Vagina (tissue), 2 donors: ENCODE data around the gene S100A9.

ENCODE experiments used
- CTCF ChIP-seq, 3 experiments: fragments of 450-650 bp in 2 of 3; fragments of 200-600 bp in 1 of 3; sonication (generic) in 1 of 3; IDR thresholded peaks; one replicate each; pipeline ENCODE4 v1.5.1; 2017 to 2019; ENCODE audit warnings: antibody characterized with exemption in 3 of 3, mild to moderate bottlenecking in 2 of 3, moderate library complexity in 2 of 3
- POLR2A ChIP-seq, 2 donors: fragments of 450-650 bp; IDR thresholded peaks; one replicate each; pipeline ENCODE4 v1.6.1; 2017; ENCODE audit warnings: antibody characterized with exemption in 2 of 2, mild to moderate bottlenecking in 2 of 2, moderate library complexity in 2 of 2
- POLR2AphosphoS5 ChIP-seq, 2 donors: sonication (generic); formaldehyde crosslinking; IDR thresholded peaks; one replicate each; pipeline ENCODE4 v1.9.0; 2017; ENCODE audit warnings: antibody characterized with exemption in 2 of 2, mild to moderate bottlenecking in 2 of 2, low read depth in 1 of 2; ENCODE audit not compliant: insufficient read depth in 1 of 2

GRCh38 chr1:153359241-153359640 lies 1.6 kb downstream of the S100A9 start:
- TF ChIP-seq POLR2A (IDR thresholded peaks at IDR 0.05) (no peak), CTCF (IDR thresholded peaks at IDR 0.05) (no peak), POLR2AphosphoS5 (IDR thresholded peaks at IDR 0.05; ENCODE audit: insufficient read depth in 1 of 2, low read depth in 1 of 2) (no peak)
